Superior temporal gyrus (tissue), 1 donor: Measurements from ENCODE around the gene TUBGCP2.
"Not testable (repeated sequence)": the region's sequence is repeated elsewhere in the genome, so short reads cannot be mapped to it uniquely, and the experiment has no call there.

Experiments used
- DNase-seq: peaks from one replicate; pipeline ENCODE4 v3.0.0-alpha.2; 2016; ENCODE audit errors: extremely low spot score

The TUBGCP2 gene

DNA sequence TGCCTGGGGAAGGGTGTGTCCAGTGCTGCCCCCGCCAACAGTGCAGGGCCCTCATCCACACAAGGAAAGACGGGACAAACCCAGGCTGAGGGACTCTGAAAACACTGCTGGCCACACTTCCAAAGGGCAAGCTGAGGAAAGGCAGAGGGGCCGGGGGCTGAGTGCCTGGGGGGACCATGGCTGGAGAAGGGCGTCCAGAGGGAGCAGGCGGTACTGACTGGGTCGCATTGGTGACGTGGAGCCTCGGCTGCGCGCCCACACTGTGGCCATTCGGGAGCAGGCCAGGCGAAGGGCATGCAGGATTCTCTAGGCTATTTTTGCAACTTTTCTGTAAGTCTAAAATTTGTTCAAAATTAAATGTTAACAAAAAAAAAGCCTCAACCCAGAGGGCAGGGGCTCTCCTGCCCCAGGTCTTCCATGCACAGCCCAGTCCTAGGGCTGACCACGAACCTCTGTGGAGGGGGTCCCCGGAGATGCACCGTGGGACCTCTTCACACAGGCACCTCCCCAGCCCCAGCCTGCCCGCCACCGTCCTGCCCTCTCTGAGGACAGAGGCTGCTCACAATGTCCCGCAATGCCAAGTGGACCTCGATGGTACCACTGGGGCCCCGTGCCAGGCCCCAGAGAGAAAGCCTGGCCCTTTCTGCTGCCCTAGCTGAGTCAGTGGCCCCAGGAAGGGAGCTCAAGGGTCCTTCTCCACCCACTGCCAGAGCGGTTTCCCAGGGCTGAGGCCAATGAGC, 42.4 kb downstream of the TUBGCP2 start:
- DNase-seq: no peak

DNA sequence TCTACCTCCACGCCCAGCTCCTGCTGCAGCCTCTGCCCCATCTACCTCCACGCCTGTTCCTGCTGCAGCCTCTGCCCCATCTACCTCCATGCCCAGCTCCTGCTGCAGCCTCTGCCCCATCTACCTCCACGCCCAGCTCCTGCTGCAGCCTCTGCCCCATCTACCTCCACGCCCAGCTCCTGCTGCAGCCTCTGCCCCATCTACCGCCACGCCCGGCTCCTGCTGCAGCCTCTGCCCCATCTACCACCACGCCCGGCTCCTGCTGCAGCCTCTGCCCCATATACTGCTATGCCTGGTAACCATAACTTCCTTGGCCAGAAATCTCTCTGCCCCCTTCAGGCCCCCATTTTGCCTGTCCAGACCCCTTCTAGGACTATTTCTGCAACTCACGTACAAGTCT, 43.6 kb downstream of the TUBGCP2 start:
- not testable (repeated sequence) for DNase-seq

DNA sequence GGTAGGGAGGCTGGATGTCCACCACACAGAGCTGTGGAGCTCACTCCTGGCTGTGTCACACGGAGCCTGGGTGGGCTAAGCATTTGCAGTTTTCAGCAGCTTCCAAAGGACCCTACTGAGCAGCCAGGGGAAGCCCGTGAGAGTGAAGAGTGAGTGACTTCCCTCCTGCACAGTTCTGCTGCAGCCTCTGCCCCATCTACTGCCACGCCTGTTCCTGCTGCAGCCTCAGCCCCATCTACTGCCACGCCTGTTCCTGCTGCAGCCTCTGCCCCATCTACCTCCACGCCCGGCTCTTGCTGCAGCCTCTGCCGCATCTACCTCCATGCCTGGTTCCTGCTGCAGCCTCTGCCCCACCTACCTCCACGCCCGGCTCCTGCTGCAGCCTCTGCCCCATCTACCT, 44.2 kb downstream of the TUBGCP2 start:
- no peak for DNase-seq

GRCh38 chr10:133263674-133264073, 45.0 kb downstream of the TUBGCP2 start:
- no peak for DNase-seq

DNA sequence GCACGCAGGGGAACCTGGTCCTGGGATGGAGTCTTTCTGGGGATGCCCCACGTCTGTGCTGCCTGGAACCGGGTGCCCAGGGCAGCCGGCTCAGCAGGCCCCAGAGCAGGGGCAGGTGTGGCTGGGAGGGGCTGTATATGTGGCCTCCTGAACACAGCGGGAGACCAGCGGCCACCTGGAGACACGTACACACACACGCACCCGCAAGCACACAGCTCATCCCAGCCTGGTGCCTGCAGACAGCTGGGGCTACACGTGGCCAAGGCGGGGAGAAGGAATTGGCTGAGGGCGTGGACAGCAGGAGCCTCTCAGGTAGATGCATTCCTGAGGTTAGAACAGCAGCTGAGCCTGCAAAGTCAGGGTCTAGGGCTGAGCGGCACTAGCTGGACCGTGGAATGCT, 46.0 kb downstream of the TUBGCP2 start:
- DNase-seq: no peak

GRCh38 chr10:133261726-133262325, 46.8 kb downstream of the TUBGCP2 start:
- peak; percentile 63 for DNase-seq

DNA sequence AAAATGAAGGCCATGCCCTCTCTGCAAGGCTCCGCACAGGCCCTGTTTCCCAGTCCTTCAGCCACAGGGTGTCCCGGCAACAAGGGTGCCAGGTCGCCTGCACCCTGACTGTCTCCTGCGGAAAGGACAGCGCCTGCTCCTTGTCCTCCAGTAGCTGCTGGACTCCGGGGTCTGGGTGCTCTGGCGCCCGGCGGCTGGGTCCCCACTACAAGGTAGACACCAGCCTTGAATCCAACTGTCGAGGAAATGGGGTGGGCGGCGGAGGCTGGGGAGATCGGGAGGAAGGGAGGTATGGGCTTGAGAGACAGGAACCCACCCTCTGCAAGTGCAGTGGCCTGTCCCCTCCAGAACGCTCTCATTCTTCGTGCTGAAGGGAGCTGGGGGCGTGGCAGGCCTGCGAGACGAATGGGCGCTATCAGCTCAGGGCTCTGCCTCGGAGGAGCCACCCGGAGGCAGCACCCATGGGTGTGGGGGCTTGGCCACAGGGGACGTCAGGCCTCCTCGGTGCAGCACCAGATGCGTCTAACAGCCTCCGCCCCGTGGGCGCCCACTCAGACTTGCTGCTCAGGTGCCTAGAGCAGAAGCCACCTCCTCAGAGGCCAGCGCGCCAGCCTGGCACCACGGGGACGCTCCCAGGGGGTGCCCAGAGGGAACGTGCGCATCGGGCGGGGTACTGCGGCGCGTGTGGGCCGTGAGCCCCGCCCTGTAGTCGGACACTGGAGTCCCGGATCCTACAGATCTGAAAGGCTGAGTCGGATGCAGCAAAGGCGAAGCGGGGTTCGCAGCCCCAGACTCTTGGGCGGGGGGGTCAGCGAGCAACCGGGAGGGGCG, 47.6 kb downstream of the TUBGCP2 start:
- peak; percentile 15 for DNase-seq

DNA sequence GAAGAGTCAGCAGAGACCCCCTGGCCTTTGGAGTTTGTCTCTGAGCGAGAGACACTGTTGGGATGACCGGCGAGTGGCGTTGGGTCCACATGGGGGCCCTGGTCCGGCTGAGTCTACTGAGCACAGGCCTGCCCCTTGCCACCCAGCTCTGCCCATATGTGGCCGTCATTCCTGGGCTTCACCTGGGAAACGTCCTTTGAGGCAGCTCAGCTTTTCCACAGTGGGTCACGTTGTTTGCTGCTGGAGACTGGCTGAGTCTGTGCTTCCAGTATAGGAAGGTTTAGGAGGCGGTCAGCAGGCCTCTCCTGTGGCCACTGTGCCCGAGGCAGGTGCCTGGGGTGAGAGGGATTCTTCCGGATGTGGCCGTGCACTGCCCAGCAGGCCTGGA, 49.1 kb downstream of the TUBGCP2 start:
- DNase-seq: no peak

- peak; percentile 15 for DNase-seq
Measured at GRCh38 chr10:133258818-133259601, 49.7 kb downstream of the TUBGCP2 start.

GRCh38 chr10:133258066-133258817, 50.4 kb downstream of the TUBGCP2 start:
- no peak for DNase-seq

- no peak for DNase-seq
Measured at GRCh38 chr10:133257489-133258065, 51.1 kb downstream of the TUBGCP2 start.

DNA sequence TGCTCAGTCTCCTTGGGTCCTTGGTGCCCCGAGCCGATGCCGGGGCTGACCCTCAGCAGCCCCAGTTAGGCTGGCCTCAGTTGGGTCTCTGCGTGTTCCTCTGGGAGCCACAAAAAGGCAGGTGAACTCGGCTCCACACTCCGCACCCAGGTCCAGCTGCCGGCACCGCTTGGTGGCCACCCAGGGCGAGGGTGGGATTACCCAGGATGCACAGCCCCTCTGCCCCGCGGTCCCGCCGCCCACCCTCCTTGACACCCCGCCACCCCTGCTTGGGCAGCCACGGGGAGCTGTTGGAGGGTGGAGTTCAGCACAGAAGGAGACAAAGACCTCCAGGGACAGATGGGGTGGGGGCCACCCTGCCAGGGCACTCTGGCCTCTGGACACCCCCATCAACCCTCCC, 53.3 kb downstream of the TUBGCP2 start:
- no peak for DNase-seq

- no peak for DNase-seq
Measured at GRCh38 chr10:133254421-133255120, 54.1 kb downstream of the TUBGCP2 start.

- DNase-seq: no peak
Measured at GRCh38 chr10:133253361-133253955, 55.2 kb downstream of the TUBGCP2 start.

DNA sequence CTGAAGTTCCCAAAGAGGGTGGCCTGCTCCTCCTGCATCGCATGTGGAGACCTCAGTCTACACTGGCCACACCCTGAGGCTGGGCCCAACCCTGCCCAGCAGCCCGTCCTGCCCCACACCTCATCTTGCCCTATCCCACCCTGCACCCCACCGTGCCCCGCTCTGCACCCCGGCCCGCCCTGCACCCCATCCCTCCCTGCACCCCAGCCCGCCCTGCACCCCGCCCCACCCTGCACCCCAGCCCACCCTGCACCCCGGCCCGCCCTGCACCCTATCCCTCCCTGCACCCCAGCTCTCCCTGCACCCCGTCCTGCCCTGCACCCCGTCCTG, 56.5 kb downstream of the TUBGCP2 start:
- no peak for DNase-seq

- no peak for DNase-seq
Measured at GRCh38 chr10:133251388-133252222, 57.1 kb downstream of the TUBGCP2 start.

DNA sequence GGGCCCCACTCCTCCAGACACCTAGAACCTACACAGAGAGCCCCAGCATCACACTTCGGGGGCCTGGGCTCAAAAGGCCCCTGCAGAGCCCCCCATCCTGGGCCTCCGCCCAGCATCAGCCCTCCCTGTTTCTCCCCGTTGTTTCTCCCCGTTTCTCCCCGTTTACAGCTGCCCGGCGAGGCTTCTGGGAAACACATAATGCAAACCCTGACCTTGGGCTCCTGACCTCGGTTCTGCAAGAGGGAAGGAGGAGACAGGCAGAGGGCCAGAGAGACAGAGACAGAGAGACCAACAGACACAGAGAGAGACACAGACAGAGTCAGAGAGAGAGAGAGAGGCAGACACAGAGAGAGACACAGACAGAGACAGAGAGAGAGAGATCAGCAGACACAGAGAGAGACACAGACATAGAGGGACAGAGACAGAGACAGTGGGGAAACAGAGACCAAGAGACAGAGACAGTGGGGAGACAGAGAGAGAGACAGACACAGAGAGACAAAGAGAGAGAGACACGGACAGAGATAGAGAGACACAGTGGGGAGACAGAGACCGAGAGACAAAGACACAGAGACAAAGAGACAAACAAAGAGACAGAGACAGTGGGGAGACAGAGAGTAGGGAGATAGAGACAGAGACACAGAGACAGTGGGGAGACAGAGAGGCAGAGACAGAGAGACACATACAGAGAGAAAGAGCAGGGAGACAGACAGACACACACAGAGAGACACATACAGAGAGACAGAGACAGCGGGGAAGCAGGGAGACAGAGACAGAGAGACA, 58.5 kb downstream of the TUBGCP2 start:
- no peak for DNase-seq

- DNase-seq: no peak
Measured at GRCh38 chr10:133249094-133249780, 59.4 kb downstream of the TUBGCP2 start.
